BLaER1 (cell line): ENCODE data around the gene GUK1.

Experiments used
- H3K27ac ChIP-seq: shearing (Covaris generic); formaldehyde crosslinking; 2 replicates; pipeline ENCODE4 v1.8.1; 2022
- H3K27me3 ChIP-seq: shearing (Covaris generic); formaldehyde crosslinking; 2 replicates; pipeline ENCODE4 v1.8.1; 2022
- H3K36me3 ChIP-seq: shearing (Covaris generic); formaldehyde crosslinking; 2 replicates; pipeline ENCODE4 v1.8.1; 2022
- H3K4me1 ChIP-seq: shearing (Covaris generic); formaldehyde crosslinking; 2 replicates; pipeline ENCODE4 v1.8.1; 2022
- H3K4me2 ChIP-seq: shearing (Covaris generic); formaldehyde crosslinking; 2 replicates; pipeline ENCODE4 v1.8.1; 2022
- H3K4me3 ChIP-seq: shearing (Covaris generic); formaldehyde crosslinking; 2 replicates; pipeline ENCODE4 v1.8.1; 2022
- H3K9ac ChIP-seq: shearing (Covaris generic); formaldehyde crosslinking; 2 replicates; pipeline ENCODE4 v1.8.1; 2022
- H3K9me3 ChIP-seq: shearing (Covaris generic); formaldehyde crosslinking; 2 replicates; pipeline ENCODE4 v1.8.1; 2022
- H4K20me1 ChIP-seq: shearing (Covaris generic); formaldehyde crosslinking; 2 replicates; pipeline ENCODE4 v1.8.1; 2022
- Cebpa-rat ChIP-seq: shearing (Covaris generic); IDR thresholded peaks from 2 replicates; pipeline ENCODE4 v1.8.1; 2022

GUK1 gene

DNA sequence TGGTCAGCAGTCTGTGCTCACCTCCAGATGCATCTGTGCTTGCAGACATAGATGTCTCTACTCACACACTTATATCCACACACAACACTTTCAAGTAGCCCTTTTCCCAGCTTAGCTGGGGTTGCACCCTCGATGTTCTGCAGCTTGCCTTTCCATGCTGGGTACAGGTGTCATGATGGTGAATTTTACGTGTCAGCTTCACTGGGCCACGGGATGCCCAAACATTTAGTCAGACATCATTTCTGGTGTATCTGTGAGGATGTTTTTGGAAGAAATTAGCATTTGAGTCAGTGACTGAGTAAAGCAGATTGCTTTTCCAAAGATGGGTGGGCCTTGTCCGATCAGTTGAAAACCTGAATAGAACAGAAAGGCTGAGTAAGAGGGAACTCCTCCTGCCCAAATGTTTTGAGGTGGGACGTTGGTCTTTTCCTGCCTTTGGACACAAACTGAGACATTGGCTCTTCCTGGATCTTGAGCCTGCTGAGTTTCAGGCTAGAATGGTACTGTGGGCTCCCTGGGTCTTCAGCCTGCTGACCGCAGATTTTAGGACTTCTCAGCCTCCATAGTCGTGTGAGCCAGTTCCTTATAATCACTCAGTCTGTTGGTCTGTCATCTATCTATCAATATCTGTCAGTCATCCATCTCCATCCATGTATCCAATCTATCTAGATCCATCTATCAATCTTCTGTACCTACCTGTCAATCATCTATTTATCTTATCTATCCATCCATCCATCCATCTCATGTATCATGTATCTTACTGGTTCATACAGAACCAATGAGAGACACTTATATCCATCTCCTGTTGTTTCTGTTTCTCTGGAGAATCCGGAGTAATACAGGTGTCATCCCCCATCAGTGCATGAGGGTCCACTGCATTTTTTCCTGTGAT lies 55.1 kb downstream of the GUK1 start:
- Histone ChIP-seq H4K20me1 (no peaks in the 10 kb centered on the region), H3K36me3 (no peaks in the 10 kb centered on the region), H3K4me1 (no peaks in the 10 kb centered on the region), H3K9ac (no peak overlapping the region), H3K27ac (no peak overlapping the region), H3K4me2 (no peak overlapping the region), H3K4me3 (no peak overlapping the region), H3K27me3 (no peaks in the 10 kb centered on the region), H3K9me3 (peaks cover 20% of the 10 kb centered on the region)
- no peak for TF ChIP-seq Cebpa-rat

DNA sequence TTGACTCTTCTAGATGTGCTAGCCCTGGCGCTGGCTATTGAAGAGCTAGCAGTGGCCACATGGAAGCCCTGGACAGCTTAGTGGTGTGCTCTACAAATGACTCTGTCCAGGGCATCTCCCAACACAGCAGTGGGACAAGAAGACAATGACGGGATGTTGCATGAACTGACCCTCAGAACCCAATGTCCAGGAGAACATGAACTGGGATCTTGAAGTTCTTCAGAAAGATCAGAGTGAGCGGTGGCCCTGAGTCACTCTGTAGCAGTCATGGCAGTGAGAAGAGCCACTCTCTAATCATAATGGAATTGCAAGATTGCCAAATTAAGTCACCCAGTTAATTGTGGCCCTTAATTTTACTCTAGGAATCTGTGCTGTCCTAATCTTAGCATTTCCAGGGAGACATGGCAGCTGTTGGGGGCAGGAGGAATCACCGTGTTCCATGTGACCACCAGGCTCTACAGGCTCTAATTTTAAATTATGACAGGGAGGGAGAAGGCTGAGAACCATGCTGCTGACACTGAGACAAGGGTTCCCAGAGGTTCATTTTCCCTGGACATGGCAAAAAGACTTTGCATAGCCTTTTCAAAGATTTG lies 57.6 kb downstream of the GUK1 start:
- H4K20me1 ChIP-seq, result no peaks in the 10 kb centered on the region
- H3K9me3 ChIP-seq, result peaks cover 21% of the 10 kb centered on the region
- H3K4me2 ChIP-seq, result no peak overlapping the region
- no peak overlapping the region for H3K9ac ChIP-seq
- no peak overlapping the region for H3K4me3 ChIP-seq
- H3K4me1 ChIP-seq, result no peaks in the 10 kb centered on the region
- H3K27me3 ChIP-seq, result no peaks in the 10 kb centered on the region
- no peak overlapping the region for H3K27ac ChIP-seq
- TF ChIP-seq Cebpa-rat, result no peak
- H3K36me3 ChIP-seq, result no peaks in the 10 kb centered on the region
